ENCODE measurements around the gene PCBP2.
A peak's percentile ranks its signal among the peaks of the same experiment; 100 is the strongest.

PCBP2 gene

DNA sequence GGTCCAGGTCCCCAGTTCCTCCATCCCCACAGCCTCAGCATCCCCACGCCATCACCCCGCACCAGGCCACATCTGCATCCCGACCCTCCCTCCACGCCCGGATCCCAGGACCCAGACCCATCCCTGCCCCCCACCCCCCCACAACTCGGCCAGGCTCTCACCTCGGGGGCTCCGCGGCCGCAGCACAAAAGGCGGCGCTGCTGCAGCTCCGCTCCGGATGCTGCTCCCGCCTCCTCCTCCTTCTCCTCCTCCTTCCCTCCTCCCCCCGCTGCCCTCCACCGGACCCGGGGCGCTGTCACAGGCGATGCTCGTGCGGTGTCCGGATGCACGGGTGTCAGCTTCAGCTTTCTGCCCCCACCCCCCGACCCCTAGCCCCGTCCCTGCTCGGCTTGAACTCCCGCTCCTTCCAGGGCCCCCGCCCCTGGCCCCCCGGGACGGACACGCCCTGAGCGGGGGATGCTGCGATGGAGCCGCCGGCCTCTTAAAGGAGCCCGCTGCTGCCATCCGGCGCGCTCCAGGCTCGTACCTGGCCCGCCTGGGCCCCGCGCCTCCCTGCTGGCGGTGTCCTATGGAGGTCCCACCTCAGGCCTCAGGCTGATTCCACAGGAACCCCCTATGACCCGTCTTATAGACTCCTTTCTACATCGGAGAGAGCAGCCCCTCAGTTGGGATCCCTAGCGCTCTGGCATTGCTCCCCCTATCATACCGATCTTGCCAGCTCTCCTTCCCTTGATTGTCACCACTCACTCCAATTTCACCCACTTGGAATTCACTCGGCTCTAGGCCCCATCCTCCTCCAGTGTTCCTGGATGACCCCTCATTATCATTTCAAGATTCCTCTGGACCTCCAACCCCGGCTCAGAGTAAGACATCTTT lies 47.6 kb downstream of the PCBP2 start, which contains the start of gene MAP3K12:
Gene MAP3K12, minus strand, starts transcription at position 193 of the 876 bp plus-strand sequence. CDS start 12,067 bp downstream, outside the sequence.
- TF ChIP-seq, protein P1, sequence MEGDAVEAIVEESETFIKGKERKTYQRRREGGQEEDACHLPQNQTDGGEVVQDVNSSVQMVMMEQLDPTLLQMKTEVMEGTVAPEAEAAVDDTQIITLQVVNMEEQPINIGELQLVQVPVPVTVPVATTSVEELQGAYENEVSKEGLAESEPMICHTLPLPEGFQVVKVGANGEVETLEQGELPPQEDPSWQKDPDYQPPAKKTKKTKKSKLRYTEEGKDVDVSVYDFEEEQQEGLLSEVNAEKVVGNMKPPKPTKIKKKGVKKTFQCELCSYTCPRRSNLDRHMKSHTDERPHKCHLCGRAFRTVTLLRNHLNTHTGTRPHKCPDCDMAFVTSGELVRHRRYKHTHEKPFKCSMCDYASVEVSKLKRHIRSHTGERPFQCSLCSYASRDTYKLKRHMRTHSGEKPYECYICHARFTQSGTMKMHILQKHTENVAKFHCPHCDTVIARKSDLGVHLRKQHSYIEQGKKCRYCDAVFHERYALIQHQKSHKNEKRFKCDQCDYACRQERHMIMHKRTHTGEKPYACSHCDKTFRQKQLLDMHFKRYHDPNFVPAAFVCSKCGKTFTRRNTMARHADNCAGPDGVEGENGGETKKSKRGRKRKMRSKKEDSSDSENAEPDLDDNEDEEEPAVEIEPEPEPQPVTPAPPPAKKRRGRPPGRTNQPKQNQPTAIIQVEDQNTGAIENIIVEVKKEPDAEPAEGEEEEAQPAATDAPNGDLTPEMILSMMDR (IDR thresholded peaks at IDR 0.05; ENCODE audit: low read depth, low read length), result no peak
- peak within 1 kb of the TSS; percentile 63 for H3K4me3 ChIP-seq (ENCODE audit: low read depth, low read length)

GRCh38 chr12:53500142-53500775 lies 48.4 kb downstream of the PCBP2 start:
- H3K4me3 ChIP-seq (ENCODE audit: low read depth, low read length), result peak overlapping the region; percentile 63
- TF ChIP-seq, protein P1 (IDR thresholded peaks at IDR 0.05; ENCODE audit: low read depth, low read length), result no peak

GRCh38 chr12:53500776-53501614 lies 49.1 kb downstream of the PCBP2 start, which contains the start of gene TARBP2:
TSS of gene TARBP2 (plus strand) at chr12:53501283. CDS start at chr12:53501409, 126 bp downstream.
- H3K4me3 ChIP-seq (ENCODE audit: low read depth, low read length), result peak within 1 kb of the TSS; percentile 63
- TF ChIP-seq, protein P1 (IDR thresholded peaks at IDR 0.05; ENCODE audit: low read depth, low read length), result no peak

- TF ChIP-seq, protein P1 (IDR thresholded peaks at IDR 0.05; ENCODE audit: low read depth, low read length), result no peak
Measured at GRCh38 chr12:53501615-53502181, 49.8 kb downstream of the PCBP2 start.

DNA sequence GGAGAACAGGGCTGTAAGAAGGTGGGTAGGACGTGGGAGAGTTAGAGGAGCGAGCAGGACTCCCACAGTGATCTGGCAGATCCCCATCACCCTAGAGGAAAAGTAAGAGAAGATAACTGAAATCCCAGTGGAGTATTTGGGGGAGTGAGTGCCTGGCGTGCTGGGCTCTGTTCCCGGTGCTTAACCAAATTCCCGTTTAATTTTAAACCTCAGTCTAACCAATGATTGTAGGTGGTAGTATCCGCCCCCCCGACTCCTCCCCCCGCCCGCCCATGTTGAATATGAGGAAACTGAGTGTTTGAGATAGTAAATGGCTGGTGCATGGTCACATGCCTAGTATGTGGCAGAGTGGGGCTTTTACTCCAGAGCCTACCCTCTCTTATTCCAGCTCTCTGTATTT lies 50.4 kb downstream of the PCBP2 start:
- TF ChIP-seq, protein P1 (IDR thresholded peaks at IDR 0.05; ENCODE audit: low read depth, low read length), result no peak

More at GRCh38 chr12:53501615-53502181, 49.8 kb downstream of the PCBP2 start:
- H3K4me3 ChIP-seq (ENCODE audit: low read depth, low read length), result peak overlapping the region; percentile 63

DNA sequence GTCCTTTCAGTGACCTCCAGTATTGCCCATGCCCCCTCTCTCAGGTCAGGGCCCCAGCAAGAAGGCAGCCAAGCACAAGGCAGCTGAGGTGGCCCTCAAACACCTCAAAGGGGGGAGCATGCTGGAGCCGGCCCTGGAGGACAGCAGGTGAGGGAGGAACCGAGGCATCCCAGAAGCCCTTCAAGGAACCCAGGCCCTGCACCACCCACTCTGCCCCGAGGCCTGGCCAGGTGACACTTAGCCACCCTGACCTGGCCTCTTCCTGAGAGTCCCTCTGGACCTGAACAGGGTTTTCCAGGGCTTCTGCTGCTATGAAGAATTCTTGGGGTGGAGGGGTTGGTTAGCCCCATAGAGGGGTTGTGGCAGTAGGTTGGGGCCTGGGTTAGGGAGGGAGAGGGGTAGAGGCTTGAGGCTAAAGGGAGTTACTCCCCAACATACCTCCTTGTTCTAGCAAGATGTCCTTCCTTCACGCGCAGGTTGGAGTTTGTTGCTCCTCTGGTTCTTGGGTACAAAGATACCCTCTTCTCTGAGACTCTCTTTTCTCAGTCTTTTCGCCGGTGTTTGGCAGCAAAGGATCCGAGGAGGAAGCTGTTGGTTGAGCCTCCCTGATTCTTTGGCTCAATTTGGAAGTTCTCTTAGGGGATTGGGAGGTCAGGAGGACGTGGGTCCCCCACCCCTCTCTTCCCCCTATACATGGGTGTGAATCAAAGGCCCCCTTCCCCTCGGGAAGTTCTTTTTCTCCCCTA lies 51.3 kb downstream of the PCBP2 start:
- TF ChIP-seq, protein P1 (IDR thresholded peaks at IDR 0.05; ENCODE audit: low read depth, low read length), result no peak

More for the DNA sequence above, 50.4 kb downstream of the PCBP2 start:
- H3K4me3 ChIP-seq (ENCODE audit: low read depth, low read length), result peak overlapping the region; percentile 63

More for the DNA sequence above, 51.3 kb downstream of the PCBP2 start:
- H3K4me3 ChIP-seq (ENCODE audit: low read depth, low read length), result no peak overlapping the region
